ENCODE measurements around the gene NANP.

- TF ChIP-seq PCBP1 (IDR thresholded peaks at IDR 0.05; ENCODE audit: borderline replicate concordance, low read depth, low read length): no peak
- no peak for TF ChIP-seq EED (CRISPR knock-in tag; IDR thresholded peaks at IDR 0.05)
- TF ChIP-seq ZNF567 (CRISPR knock-in tag; IDR thresholded peaks at IDR 0.05; ENCODE audit: borderline replicate concordance): no peak
- no peak for TF ChIP-seq CTCF (CRISPR knock-in tag; IDR thresholded peaks at IDR 0.05)
- TF ChIP-seq KLF6 (CRISPR knock-in tag; IDR thresholded peaks at IDR 0.05): no peak
- TF ChIP-seq ZNF543 (CRISPR knock-in tag; IDR thresholded peaks at IDR 0.05): no peak
- TF ChIP-seq GATAD2A (CRISPR knock-in tag; IDR thresholded peaks at IDR 0.05): no peak
- TF ChIP-seq HOXA7 (CRISPR knock-in tag; IDR thresholded peaks at IDR 0.05): no peak
- no peak for TF ChIP-seq PREB (CRISPR knock-in tag; IDR thresholded peaks at IDR 0.05)
- TF ChIP-seq ZBTB10 (CRISPR knock-in tag; IDR thresholded peaks at IDR 0.05; ENCODE audit: borderline replicate concordance): no peak
- no peak for TF ChIP-seq USF2 (IDR thresholded peaks at IDR 0.05; ENCODE audit: low read depth, low read length)
- no peak for TF ChIP-seq USF2 (CRISPR knock-in tag; IDR thresholded peaks at IDR 0.05; ENCODE audit: borderline replicate concordance)
Observed at GRCh38 chr20:25563876-25564275, 59.9 kb downstream of the NANP start.

Measured in HepG2 (cell line).